GM19438 (cell line): ENCODE data around the gene LPP.

Source experiments
- ATAC-seq: cut with Tn5 transposase; IDR thresholded peaks from one replicate; pipeline ENCODE4 v1.9.1; 2021; ENCODE audit warnings: low read depth; ENCODE audit not compliant: unreplicated experiment

LPP gene

DNA sequence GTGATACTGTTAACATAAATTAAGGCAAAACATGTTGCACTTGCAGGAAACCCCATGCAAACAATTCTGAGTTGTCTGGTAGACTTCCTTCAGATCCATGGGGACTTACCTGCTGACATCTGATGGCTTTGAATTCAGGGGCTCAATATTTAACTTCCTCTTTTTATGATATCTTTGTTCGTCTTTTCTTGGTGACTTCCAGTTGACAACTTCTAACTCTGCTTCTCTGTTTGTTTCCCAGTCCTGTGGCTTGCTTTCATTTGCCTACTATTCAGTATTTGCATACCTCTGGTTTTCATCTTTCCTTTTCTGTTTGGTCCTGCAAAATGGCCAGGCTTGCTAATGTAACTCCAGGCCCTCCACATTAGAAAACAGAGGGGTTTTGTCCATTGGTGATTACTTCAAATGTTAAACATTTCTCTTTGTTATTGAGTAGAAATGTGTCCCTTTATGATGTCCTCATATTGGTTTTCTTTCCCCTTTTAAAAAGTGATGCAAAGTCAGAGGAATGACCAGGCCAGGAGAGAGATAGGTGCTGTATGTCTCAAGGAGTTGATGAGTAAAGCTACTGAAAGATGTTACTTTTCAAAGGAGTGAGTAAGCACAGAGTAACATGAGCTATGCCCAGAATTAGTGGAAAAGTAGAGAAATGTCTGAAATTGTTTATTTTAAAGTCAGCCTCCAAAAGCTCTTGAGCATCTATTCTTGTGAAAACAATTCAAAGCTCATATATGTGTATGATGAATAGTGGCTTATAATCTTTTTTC is 335.9 kb downstream of the LPP start:
- ATAC-seq, result no peak

DNA sequence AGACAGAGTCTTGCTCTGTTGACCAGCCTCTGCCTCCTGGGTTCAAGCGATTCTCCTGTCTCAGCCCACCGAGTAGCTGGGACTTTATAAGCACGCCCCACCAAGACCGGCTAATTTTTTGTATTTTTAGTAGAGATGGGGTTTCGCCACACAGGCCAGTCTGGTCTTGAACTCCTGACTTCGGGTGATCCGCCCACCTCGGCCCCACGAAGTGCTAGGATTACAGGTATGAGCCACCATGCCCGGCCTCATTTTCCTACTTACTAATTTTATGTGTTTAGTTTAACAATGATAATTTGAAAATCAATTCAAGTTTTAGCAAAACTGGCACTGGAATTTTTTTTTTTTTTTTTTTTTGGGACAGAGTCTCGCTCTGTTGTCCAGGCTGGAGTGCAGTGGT is 336.5 kb downstream of the LPP start:
- no peak for ATAC-seq

GRCh38 chr3:188491276-188491687 is 337.3 kb downstream of the LPP start:
- ATAC-seq, result no peak

DNA sequence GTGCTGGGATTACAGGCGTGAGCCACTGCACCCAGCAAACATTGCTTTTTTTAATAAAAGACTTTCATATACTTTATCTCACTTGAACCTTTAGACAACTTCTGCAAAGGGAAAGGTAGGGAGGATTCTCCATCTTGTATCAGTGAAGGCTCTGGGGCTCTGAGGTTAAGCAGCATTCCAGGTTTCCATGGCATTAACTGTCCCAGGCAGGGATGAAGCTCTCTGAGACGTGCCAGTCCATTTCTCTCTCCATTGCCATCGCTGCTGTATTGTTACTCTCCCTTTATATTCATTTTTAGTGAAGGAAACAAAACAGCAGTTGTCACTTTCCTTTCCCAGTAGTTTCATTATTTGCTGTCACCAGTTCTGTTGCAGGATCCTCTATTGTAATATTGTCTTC is 342.4 kb downstream of the LPP start:
- no peak for ATAC-seq

DNA sequence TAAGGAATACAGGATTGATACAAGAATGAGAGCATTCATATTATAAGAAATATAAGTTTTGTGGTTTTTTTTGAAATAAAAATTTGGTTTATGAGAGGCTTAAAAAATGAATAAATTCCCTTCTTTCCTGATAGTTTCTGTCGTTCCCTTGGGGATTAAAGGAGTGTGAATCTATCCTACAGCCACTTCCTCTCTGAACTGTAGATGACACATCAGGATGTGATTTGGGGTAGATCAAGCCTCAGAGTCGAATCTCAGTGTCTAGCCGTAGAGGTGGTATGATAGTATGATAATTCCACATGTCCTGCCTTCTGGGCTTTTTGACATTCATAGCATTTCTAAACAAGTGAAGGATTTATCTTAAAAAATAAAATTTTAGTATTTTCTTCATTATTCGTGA is 343.1 kb downstream of the LPP start:
- ATAC-seq, result no peak

GRCh38 chr3:188503647-188504046 is 349.7 kb downstream of the LPP start:
- no peak for ATAC-seq

DNA sequence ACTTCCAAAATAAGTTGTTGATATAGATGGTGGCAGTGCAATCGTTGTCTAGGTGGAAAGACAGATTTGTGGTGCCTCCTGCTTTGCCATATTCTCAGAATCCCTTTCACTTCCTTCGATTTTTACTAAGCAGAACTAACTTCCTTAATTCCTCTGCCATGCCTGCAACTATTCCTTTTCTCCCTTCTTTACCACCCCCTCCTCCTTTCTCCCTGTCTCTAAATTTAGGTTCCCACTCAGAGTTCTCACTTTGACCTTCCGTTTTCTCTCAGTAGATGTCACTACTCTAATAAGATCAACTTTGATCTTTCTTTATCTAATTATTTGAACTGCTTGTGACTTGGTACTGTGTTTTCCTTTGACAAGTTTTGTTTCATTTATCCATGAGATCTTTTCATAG is 351.2 kb downstream of the LPP start:
- ATAC-seq, result no peak

- ATAC-seq, result no peak
Measured at GRCh38 chr3:188505911-188506310, 352.0 kb downstream of the LPP start.

DNA sequence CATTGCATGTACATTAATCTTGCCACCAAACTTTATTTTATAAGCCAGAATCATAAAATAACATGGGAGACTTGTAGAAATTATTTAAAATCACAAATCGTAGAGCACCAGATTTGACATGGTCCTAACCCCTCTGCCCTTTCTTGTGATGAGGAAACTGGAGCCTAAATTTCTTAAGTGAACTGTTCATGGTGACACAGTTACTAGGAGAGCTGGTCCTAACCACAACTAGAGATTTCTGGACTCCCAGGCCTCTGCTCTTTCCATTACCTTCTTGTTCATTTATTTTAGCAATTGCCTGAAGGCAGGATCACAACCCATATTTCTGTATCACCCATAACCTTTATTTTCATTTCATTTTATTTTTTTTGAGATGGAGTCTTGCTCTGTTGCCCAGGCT is 352.5 kb downstream of the LPP start:
- no peak for ATAC-seq

DNA sequence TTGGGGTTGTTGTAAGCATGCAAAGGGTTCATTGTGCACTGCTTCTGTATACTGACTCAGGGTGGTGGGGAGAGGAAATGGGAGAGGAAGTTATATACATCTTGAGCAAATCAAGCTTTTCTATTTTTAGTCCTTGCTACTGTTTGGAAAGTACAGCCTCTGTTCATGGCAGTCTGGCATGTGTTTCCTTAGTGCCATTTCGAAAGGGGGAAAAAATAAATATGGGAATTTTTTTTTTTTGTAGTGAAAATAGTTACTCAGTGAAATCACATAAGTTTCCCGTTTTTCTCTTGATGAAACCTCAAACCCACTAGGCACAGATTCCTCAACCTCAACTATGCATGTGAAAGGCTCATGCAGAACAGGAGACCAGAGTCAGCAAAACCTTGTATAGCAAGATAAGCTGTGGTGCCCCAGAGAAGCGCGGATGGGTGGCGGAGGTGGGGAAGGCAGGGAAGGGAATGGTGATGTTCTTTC is 353.3 kb downstream of the LPP start:
- ATAC-seq, result no peak

DNA sequence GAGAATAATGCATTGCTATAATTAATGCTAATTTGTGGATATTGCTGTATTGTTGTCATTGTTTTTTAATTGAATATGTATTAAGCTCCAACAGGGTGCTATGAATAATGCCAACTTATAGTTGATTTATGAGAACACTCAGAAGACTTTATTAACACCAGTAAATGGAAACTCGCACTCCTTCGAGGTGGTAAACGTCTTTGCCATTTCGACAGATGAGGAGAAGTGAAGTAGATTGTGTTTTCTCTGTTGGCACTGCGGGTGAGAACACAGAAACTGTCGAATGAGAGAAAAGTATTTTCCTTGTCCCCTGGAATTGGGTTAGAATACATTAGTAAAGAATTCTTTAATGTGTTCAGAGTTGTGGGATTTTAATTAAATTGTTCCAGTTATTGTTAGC is 354.5 kb downstream of the LPP start:
- no peak for ATAC-seq

DNA sequence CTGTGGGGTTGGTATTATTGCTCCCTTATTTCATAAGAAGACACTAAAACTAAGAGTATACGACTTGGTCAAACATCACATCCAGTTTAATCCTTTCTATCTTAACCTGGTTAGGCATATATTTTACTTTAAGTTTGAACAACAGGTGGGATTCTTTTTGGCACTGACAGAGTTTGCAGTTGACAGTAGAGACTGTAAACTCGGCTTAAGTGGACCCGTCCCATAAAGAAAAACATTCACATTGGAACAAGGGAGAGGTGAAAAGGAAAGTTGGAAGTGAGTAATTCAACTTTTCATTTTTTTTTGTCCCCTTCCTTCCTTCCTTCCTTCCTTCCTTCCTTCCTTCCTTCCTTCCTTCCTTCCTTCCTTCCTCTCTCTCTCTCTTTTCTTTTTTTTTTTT is 355.4 kb downstream of the LPP start:
- no peak for ATAC-seq

DNA sequence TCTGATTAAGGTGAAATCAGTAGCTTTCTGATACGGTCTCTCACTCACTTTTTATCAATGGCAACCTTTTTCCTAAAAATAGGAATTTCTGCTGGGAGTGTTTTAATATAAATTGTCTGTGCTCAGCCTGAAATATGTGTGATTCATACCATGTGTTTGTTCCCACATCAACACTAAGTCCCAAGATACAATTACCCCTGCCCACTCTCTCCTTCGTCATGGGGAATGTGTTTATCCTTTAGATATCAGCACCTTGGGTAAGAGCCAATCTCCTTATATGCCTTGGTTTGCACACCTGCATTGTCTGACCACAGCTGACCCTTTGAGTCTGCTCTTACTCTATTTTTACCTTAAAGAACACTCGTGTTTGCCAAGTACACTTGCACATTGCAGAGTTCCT is 356.4 kb downstream of the LPP start:
- ATAC-seq, result no peak

DNA sequence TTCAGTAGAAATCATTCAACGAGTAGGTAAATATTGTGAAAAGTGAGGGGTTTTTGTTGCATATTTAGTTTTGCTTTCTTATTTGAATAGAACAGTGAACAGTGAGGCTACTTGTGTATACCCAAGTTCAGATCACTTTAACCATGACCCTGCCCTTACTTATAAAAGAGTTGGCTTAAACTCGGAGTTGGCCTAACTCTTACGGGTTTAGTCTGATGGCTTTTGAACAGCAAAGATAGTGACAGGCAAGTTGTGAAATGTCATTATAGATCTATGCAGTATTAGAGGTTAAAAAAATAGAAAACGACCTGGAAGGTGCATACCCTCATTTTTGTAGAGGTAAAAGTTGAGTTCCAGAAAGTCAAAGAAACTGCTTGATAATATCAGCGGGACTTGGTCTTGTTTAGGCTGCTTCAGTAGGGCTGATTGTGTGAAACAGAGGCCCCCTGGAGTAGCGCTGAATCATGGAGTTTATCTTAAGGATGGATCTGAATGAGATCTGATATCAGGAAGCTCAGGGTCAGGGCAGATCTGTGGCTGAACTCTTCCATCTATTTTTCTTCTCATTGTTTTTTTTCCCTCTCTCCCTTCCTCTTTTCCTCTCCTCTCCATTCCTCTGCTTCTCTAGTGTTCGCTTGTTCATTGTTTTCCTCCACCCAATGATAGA is 359.8 kb downstream of the LPP start:
- no peak for ATAC-seq

DNA sequence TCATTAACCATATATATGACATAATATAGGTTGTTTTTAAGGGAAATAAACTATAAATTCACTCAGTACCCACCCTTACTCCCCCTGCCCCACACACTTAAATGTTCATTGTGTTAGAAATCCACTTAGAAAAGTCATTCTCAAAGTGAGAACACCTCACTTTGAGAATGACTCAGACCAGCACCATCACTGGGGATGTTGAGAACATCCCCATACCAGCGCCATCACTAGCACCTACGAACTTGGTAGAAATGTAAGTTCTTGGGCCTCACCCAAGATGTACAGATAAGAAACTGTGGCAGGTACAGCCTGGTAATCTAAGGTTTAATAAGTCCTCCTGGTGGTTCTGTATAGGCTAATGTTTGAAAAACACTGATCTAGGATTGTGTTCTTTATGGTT is 362.6 kb downstream of the LPP start:
- no peak for ATAC-seq

DNA sequence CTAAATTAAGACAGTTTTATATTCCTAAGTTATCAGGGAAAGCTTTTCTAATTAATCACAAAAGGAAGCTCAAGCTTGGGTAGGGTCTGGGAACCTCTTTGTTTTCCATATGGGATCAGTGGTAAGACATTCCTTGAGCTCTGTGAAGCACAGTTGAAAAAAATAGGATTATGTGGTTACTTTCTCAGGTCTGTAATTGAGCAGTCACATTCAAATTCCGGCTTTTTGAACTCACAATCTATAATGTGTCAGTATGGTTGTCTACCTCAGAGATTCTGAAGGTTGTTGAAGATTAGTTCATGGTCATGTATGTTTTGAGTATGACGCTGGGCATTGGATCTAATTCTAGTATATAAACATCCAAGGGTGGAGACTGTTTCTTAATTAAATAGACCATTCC is 364.5 kb downstream of the LPP start:
- ATAC-seq, result no peak

DNA sequence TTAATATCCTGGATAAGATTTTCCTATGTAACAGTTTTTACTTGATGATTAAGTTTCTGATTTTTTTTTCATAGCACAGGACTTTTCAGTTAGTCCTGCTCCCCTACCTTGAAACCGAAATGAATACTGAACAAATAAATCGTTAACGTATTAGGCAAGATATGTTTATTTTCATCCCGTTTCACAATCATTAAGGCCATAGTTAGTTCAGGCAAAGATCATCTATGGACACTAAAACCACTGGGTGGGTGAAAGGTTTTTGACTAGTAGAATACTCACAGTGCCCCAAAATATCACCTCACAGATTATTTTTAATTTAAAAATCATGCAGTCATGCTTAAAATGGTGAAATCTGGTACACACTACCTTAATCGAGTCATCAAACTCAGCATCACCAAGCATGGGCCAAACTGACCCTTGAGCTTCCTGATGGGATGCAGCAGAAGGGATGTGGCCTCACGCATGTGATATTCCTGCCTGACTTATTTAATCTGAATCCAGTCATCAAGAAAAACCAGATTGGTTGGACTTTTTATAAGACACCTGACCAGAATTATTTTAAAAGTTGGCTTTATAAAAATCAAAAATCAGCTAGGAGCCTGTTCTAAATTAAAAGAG is 365.0 kb downstream of the LPP start:
- no peak for ATAC-seq

- ATAC-seq, result no peak
Measured at GRCh38 chr3:188520466-188520865, 366.5 kb downstream of the LPP start.

- ATAC-seq, result no peak
Measured at GRCh38 chr3:188522115-188522514, 368.2 kb downstream of the LPP start.

DNA sequence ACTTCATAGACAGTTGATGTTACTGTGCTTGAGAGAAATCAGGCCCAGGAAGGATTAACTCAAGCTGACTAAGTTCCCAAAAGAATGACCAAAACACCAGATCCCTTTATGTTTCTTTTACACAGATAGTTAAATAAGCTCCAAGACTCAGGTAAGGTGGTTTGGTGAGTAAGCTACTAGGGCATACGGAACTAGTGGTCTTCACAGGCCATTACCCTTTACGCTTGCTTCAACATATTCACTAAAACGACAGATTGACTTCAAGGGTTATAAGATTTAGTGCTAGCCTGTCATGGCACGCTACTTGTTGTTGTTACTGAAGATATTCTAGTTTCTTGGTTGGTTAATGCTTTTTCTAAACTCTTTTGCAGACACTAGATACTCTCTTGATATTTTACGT is 369.3 kb downstream of the LPP start:
- ATAC-seq, result no peak

DNA sequence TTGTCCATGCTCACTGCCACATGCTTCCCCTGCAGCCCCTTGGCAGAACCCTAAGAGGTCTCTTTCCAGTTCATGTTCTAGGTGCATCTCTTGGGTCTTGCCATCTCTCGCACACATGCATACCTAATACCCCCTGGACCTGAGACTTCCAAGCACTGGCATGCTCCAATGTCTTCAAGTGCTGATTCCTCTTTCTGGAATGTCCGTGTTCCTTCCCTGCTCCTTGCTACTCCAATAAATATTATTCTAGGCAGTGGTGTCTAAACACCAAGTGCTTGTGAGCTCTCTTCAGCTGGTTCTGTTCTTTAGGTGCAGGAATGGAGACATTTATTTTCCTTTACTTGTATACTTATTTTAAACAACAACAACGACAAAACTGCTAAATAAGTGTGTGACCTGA is 370.1 kb downstream of the LPP start:
- no peak for ATAC-seq

GRCh38 chr3:188526057-188526456 is 372.1 kb downstream of the LPP start:
- no peak for ATAC-seq
